Left ventricle myocardium superior (tissue), 1 donor: ENCODE results near the gene COX4I1. TPM values are rescaled to one million over a fixed set of nuclear protein-coding genes. Genes with fewer than 3 reads are reported as not detected.

Experiments used
- ATAC-seq: fragments of 200-7000 bp; cut with Tn5 transposase; one replicate; pipeline ENCODE4 v1.9.1; 2020; ENCODE audit warnings: mild to moderate bottlenecking, moderate library complexity
- DNase-seq: peaks from one replicate; pipeline ENCODE4 v3.0.0-alpha.2; 2020
- intact Hi-C: fragments of 100-400 bp; cut with micrococcal nuclease; formaldehyde crosslinking; loops from one replicate; pipeline ENCODE4 v1.11.0; 2022
- total RNA-seq: library from RNA; stranded (reverse); fragmentation: NEBNext Ultra II Directional; extraction: Animal tissue kit (Norgen Biotek cat#: 25700); gene quantifications from one replicate; pipeline ENCODE4 v1.2.1, GENCODE V29; 2021
- donor health status: DM: no; HTN: yes; CAD: no; lungs with severe emphysema.

The COX4I1 gene
- total RNA-seq, 1 donor from 2014 or later, result 2,116 TPM

GRCh38 chr16:85763616-85764015, 35.9 kb upstream of the COX4I1 start:
- no peak for DNase-seq
- intact Hi-C loops, result no loop called here
- ATAC-seq, result no peak

DNA sequence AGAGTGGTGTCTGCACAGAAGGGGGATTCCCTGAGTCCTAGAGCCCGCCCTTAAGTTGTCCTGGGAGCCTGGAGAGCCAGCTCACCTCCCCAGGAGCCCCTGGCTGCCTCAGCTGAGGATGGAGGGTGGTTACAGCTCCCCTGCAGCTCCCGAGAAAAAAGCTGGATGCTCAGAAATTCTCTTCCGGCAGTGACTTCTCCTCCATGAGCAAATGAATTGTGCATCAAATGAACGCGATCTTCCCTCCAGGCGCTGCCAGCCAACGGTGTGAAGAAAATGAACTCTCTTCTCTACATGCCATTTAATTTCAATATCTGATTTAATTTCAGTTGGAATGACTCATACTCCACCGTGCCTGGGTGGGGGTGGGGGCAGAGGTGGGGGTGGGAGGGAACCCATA, 34.3 kb upstream of the COX4I1 start:
- intact Hi-C loops, result no loop called here
- DNase-seq, result no peak
- no peak for ATAC-seq

- DNase-seq (no peak), ATAC-seq (no peak)
- intact Hi-C loops, result no loop called here
Observed at GRCh38 chr16:85765767-85766166, 33.7 kb upstream of the COX4I1 start.

GRCh38 chr16:85767531-85767930, 32.0 kb upstream of the COX4I1 start:
- intact Hi-C loops, result no loop called here
- no peak for DNase-seq
- no peak for ATAC-seq

DNA sequence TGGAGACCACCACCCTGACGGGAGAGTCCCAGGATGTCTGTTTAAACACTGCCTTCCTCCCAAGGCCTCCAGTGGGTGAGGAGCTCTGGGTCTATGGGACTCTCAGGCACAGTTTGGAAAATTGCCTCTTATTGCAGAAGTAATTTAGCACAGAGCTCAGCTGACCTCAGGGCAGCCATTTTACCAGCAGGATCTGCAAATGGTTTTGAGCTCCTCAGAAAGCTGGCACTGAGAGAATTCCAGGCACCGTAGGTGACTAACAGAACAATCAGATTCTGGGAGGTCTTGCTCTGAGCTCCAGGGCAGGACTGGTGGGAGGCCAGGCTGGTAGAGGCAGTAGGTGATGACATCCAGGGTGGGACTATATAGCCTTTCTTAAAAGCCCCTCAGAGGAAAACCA, 31.3 kb upstream of the COX4I1 start:
- no peak for DNase-seq
- no peak for ATAC-seq
- intact Hi-C loops, result no loop called here

DNA sequence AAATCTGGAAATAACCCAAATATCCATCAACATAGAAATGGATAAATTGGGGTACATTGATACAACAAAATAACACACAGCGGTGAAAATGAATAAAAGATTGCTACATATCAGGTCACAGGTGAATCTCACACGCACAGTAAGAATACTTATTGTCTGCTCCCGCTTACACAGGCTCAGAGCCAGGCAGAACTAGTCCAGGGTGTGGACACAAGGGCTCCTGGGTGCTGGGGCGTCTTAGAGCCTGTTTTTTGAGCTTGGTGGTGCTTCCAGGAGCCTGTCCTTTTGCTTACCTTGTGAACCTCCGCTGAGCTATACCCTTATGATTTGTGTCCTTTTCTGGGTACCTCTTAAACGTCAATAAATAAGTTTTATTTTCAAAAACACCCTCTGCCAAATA, 28.8 kb upstream of the COX4I1 start:
- DNase-seq (no peak), ATAC-seq (no peak)
- intact Hi-C loops, result no loop called here

GRCh38 chr16:85773044-85773443, 26.5 kb upstream of the COX4I1 start:
- DNase-seq (no peak), ATAC-seq (no peak)
- intact Hi-C loops, result no loop called here

DNA sequence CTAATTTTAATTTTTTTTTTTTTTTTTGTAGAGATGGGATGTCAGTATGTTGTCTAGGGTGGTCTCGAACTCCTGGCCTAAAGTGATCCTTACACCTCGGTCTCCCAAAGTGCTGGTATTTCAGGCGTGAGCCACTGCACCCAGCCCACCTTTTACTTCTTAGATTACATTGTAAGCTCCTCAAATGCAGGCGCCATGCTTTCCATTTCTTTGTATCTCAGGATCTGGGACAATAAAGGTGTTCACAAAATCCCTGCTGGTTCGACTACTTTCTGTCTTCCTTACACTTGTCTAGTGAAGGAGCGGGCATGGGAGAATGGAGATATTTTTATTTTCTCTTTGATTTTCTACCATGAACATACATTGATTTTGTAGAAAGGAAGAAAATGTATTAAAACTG, 25.4 kb upstream of the COX4I1 start:
- intact Hi-C loops, result no loop called here
- DNase-seq (no peak), ATAC-seq (no peak)

DNA sequence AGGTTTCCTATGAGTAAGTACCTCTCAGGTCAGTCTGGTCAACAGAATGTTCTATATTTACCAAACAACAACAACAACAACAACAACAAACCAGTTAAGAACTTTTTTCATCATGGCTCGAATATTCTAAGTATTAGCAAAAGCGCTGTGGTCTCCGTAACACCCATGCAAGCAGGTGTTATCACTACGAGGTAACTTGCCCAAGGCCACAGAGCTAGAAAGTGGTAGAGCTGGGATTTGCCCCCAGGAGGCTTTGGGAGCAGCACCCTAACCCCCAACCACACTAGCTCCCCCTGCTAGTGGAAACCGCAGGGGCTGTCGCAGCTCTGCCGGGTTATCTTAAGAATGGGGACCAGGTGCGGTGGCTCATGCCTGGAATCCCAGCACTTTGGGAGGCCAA, 24.7 kb upstream of the COX4I1 start:
- no peak for ATAC-seq
- intact Hi-C loops, result no loop called here
- DNase-seq, result no peak

DNA sequence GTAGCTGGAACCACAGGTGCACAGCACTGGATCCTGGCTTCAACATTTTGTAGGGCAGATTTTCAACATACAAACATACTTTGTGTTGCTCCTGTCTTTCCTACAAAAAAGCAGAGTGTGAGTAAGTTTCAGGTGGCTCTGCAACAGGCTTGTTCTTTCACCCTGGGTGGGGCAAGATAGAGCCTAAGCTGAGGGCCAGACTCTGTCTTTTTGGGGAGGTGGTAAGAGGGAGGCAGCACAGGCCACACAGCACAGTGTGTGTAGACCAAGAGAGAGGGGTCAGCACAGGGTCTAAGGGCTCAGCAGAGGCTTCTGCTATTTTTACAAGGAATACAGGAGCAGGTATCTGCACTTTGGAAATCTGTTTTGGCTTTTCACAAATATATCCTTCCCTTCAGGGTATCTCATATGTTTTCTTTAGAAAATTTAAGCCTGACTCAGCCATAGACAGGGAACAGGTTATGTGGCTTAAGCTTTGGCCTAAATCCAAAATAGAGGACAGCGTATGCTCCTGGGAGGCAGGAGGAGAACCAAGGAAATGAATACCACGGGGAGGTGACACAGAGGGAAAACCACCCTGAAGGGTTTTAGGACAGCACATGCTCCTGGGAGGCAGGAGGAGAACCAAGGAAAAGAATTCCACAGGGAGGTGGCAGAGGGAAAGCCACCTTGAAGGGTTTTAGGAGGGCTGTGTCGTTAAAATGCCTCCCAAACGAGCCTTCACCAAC, 21.7 kb upstream of the COX4I1 start:
- ATAC-seq (no peak), DNase-seq (no peak)
- intact Hi-C loops, result no loop called here

- intact Hi-C loops, result no loop called here
- ATAC-seq (no peak), DNase-seq (no peak)
Observed at GRCh38 chr16:85778873-85779272, 20.6 kb upstream of the COX4I1 start.

DNA sequence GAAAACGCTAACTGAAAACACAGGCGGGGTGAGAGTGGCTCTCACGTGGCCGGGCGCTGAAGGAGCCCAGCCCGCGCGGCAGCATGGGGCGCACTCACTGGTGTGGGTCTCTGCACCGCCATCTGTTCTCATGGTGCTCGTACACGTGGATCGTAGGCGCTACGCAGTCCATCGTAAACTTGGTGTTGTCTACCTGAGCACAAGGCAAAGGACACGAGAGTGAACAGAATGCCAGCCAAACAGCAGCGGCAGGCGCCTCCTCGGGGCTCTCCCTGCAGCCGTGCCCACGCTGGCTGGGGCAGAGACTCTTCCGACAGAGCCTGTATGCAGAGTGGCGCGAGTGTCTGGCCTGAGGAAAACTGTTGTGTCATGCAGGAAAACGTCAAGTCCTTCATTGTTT, 19.2 kb upstream of the COX4I1 start:
- ATAC-seq, result no peak
- DNase-seq, result no peak
- intact Hi-C loops, result no loop called here

DNA sequence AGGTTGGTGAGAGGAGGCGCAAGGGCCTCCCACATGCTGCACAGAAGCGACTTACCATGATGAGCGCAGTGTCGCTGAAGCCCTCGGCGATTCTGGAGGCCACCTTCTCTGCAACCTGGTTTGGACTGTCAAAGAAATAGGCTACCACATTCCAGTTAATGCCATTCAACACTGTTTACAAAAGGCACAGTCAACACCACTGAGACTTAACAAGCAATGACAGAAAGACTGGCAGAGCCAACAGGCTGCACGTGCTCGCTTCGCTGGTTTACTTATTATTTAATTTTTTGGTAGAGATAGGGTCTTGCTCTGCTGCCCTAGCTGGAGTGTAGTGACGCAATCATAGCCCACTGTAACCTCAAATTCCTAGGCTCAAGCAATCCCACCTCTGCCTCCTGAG, 18.3 kb upstream of the COX4I1 start:
- intact Hi-C loops, result no loop called here
- DNase-seq (no peak), ATAC-seq (no peak)

DNA sequence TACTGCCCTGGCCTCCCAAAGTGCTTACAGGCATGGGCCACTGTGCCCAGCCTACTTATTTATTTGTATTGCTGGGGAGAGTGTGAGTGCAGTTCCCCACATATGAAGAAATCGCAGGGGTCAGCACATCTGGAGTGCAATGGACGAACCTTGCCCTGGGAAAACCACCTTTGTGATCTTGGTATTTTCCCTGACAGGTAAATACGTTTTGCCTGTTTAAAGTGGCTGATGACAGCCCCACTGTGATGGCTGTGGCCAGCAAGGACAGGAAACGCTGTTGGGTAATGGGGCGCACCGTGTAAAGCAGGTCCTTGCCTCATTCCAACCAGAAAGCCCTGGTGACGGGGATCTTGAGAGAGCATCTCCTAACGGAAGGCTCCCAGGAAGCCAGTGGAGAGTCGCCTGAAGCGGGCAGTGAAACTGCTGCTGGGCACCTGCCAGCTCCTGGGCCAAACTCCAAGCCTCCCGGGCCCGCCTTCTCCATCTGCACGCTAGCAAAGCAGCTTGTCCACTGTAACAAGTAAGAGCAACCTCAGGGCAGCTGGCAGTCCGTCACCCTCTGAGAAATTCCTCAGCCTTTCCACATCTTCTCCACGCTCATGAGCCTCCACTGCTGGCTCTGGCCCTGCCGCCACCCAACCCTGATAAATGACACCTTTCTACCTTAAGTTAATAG, 17.7 kb upstream of the COX4I1 start:
- DNase-seq, result peak; percentile 78
- intact Hi-C loops, result no loop called here
- peak; percentile 87 for ATAC-seq

- intact Hi-C loops, result no loop called here
- ATAC-seq (no peak), DNase-seq (no peak)
Observed at GRCh38 chr16:85782451-85782850, 17.0 kb upstream of the COX4I1 start.

DNA sequence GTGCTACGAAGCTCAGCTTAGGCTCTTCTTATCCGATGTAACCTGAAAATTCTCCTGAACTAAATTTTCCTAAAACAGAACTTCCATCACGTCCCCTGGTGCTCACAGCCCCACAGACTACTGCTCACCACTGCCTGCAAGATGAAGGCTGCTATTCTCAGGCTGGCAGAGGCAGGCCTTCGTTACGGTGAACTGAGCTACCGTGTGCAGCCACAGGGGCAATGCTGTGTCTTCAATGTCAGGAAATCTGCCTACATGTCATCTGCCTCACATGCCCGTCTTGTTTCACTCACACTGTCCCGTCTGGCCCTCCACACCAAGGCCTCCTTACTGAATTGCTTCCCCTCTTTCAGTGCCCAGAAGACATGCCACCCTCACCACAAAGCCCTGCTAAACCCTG, 16.1 kb upstream of the COX4I1 start:
- ATAC-seq (no peak), DNase-seq (no peak)
- intact Hi-C loops, result no loop called here

- ATAC-seq, result no peak
- DNase-seq, result no peak
- intact Hi-C loops, result no loop called here
Observed at GRCh38 chr16:85784813-85785212, 14.7 kb upstream of the COX4I1 start.

GRCh38 chr16:85785927-85786326, 13.6 kb upstream of the COX4I1 start:
- ATAC-seq, result no peak
- intact Hi-C loops, result no loop called here

DNA sequence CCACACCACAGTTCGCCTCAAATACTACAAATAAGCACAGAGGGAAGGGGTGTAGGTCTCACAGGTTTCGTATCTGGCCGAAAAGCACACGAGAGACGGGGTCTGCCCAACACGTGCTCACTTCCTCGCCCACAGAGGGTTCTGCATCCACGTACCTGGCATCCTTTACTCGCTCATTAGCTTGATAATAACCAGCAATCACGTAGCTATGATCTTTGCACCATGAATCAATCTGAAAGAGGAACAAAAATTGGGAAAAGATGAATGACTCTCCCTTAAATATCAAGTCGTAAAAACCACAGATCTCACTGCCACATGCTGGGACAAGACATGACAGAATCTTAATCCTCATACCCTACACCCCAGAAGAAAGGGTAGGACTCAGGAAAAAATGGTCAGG, 10.7 kb upstream of the COX4I1 start:
- intact Hi-C loops, result no loop called here
- ATAC-seq, result no peak
- no peak for DNase-seq

More at GRCh38 chr16:85785927-85786326, 13.6 kb upstream of the COX4I1 start:
- DNase-seq, result no peak

DNA sequence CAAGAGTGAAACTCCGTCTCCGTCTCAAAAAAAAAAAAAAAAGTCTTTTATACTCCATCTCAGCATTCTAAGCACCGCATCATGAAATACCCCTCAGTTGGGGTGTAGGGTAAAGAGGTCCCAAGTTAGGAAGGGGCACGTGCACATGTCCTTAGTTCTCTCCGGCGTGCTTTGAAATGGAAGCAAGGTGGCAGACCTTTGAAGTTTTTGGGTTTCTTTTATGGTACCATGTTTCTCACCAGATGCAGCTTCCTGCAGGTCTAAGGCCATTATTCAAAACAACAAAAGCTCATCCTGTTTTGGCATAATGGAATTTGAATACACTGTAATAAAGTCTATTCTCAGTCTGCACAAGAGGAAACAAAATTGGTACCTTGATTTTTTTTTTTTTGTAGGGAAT, 9.7 kb upstream of the COX4I1 start:
- intact Hi-C loops, result no loop called here
- ATAC-seq (no peak), DNase-seq (no peak)

DNA sequence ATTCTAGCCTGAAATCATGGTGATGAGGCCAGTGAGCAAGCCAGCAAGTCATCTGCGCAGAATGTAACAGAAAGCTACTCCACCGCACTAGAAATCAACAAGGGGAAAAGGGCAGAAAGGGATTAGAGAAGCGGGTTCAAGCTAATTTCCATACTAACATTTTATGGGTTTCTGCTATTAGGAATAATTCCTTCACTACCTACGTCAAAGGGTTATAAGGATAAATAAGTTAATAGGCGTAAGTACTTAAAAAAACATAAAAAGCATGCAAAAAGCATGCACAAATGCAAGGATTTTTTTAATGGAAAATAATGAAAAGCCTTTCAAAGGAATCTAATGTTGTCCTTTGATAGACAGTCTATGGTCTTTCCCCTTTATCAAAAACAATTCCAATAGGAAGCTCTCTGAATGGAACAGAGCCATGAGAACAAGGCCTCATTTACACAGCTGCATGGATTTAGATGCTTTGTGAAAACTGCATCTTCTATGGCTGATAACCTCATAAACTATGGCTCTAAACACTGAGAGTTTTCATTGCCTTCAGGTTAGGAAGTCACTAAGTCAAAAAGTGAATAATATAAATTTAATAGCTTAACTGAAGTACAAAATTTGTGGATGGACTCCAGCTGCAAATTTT, 5.7 kb upstream of the COX4I1 start:
- no peak for DNase-seq
- intact Hi-C loops, result no loop called here
- ATAC-seq, result no peak
